Pancreas (tissue), 10 donors: Measurements from ENCODE around the gene MREG. TPM values are rescaled to one million over a fixed set of nuclear protein-coding genes. Genes with fewer than 3 reads are reported as not detected.
"Not testable (repeated sequence)": the region's sequence is repeated elsewhere in the genome, so short reads cannot be mapped to it uniquely, and the experiment has no call there.

ENCODE experiments used
- ATAC-seq, 4 donors: fragments of 200-7000 bp; cut with Tn5 transposase; one replicate each; pipeline versions ENCODE4 v1.8.0 to v1.9.1; 2020; ENCODE audit warnings: mild to moderate bottlenecking in 4 of 4, moderate library complexity in 4 of 4
- DNase-seq, 6 donors: peaks; one replicate each; pipeline ENCODE4 v3.0.0-alpha.2; 2020
- FAIRE-seq: peaks from 2 replicates; lab custom pipeline; 2012; peaks lifted over from hg19 to GRCh38; lab: Jason Lieb, UNC
- H3K27ac ChIP-seq, 4 donors: fragments of 200-600 bp; sonication (generic); 1 replicate in 3 of 4; 2 replicates in 1 of 4; pipeline versions ENCODE4 v1.5.0 to v1.8.0; 2020
- H3K27me3 ChIP-seq, 4 donors: fragments of 200-600 bp; one replicate each; pipeline ENCODE4 v1.8.0; 2021
- H3K36me3 ChIP-seq, 3 donors: fragments of 200-600 bp; sonication (generic) in 1 of 3; one replicate each; pipeline versions ENCODE4 v1.5.0 to v1.8.0; 2020 to 2021
- H3K4me1 ChIP-seq, 3 donors: fragments of 200-600 bp; one replicate each; pipeline ENCODE4 v1.8.0; 2021
- H3K4me3 ChIP-seq, 4 donors: fragments of 200-600 bp; sonication (generic) in 2 of 4; one replicate each; pipeline versions ENCODE4 v1.5.0 to v1.8.0; 2020 to 2021
- H3K9me3 ChIP-seq, 4 donors: fragments of 200-600 bp; one replicate each; pipeline ENCODE4 v1.8.0; 2021
- CTCF ChIP-seq, 4 donors: fragments of 200-600 bp; sonication (generic) in 3 of 4; IDR thresholded peaks; one replicate each; pipeline versions ENCODE4 v1.5.0 to v1.8.0; 2021; ENCODE audit warnings: antibody characterized with exemption in 4 of 4
- WGBS, 2 donors: extraction: QIAGEN DNeasy Blood & Tissue Kit; methylation state at CpG; one replicate each; pipeline ENCODE4 v1.1.7; 2013; 5-methylcytosine and 5-hydroxymethylcytosine counted together
- intact Hi-C, 3 donors: fragments of 100-400 bp; cut with DNase I; formaldehyde crosslinking; loops; one replicate each; pipeline versions ENCODE4 v1.11.1 to v1.14.2; 2022
- polyA plus RNA-seq, 2 donors: library from polyadenylated mRNA; stranded (reverse); fragments of 200-250 nt; gene quantifications; one replicate each; pipeline ENCODE4 v1.2.3, GENCODE V29; 2013
- total RNA-seq, 6 donors: library from RNA; stranded (reverse); fragmentation: NEBNext Ultra II Directional in 4 of 6; extraction: Animal tissue kit (Norgen Biotek cat#: 25700) in 4 of 6; gene quantifications; one replicate each; pipeline versions ENCODE4 v1.2.1 to v1.2.4, GENCODE V29; 2021 to 2023
- donor health status: healthy with polysubstance abuse.
- donor health status: DM: no; HTN: no; CAD: no; lungs with moderate emphysema.
- donor health status: DM: no; HTN: no; CAD: no.
- donor health status: control.
- donor health status: control.
- donor health status: Bipolar disorder and iron deficiency.
- donor health status: DM: yes; HTN: yes; CAD: no.
- donor health status: DM: no; HTN: no; CAD: no.
- donor health status: DM: no; HTN: no; CAD: no.
- donor health status: DM: yes; HTN: yes; CAD: no.

The MREG gene
- total and polyA plus RNA-seq, 8 donors, result 1.2 to 4.8 (median 2.3) TPM

GRCh38 chr2:215958257-215958656 lies 55.1 kb downstream of the MREG start:
- no peak for ATAC-seq
- no peak for DNase-seq
- Histone ChIP-seq H3K27ac (no peak overlapping the region), H3K4me1 (no peaks in the 10 kb centered on the region), H3K36me3 (no peaks in the 10 kb centered on the region), H3K4me3 (no peak overlapping the region), H3K27me3 (no peaks in the 10 kb centered on the region), H3K9me3 (no peaks in the 10 kb centered on the region)
- WGBS, 2 donors, result 87 to 92% methylated on average over 4 of the region's 4 CpGs
- TF ChIP-seq CTCF (IDR thresholded peaks at IDR 0.05), result no peak
- no peak for FAIRE-seq
- intact Hi-C loops, result no loop called here

GRCh38 chr2:215957354-215958122 lies 55.8 kb downstream of the MREG start:
- H3K36me3 ChIP-seq, intact Hi-C loops, H3K27me3 ChIP-seq, ATAC-seq, H3K27ac ChIP-seq, DNase-seq, H3K4me1 ChIP-seq, H3K4me3 ChIP-seq, H3K9me3 ChIP-seq, FAIRE-seq: not testable (repeated sequence)
- WGBS, 2 donors, result 93 to 95% methylated on average over 10 of the region's 10 CpGs

- DNase-seq, result no peak
- Histone ChIP-seq H3K4me1 (no peaks in the 10 kb centered on the region), H3K9me3 (no peaks in the 10 kb centered on the region), H3K36me3 (no peaks in the 10 kb centered on the region), H3K27ac (no peak overlapping the region), H3K4me3 (no peak overlapping the region), H3K27me3 (no peaks in the 10 kb centered on the region)
- WGBS, 2 donors, result 82 to 84% methylated on average over 4 of the region's 4 CpGs
- ATAC-seq, result peak in 1 of 4 donors; percentile 44
- intact Hi-C loops, result no loop called here
- no peak for TF ChIP-seq CTCF (IDR thresholded peaks at IDR 0.05)
- no peak for FAIRE-seq
These were observed 60.3 kb downstream of the MREG start for GRCh38 chr2:215952860-215953637.

- no peaks in the 10 kb centered on the region for H3K9me3 ChIP-seq
- no peaks in the 10 kb centered on the region for H3K27me3 ChIP-seq
- no peak for ATAC-seq
- no peak for DNase-seq
- no peaks in the 10 kb centered on the region for H3K4me1 ChIP-seq
- H3K36me3 ChIP-seq, result no peaks in the 10 kb centered on the region
- no peak overlapping the region for H3K4me3 ChIP-seq
- intact Hi-C loops, result no loop called here
- TF ChIP-seq CTCF (IDR thresholded peaks at IDR 0.05), result no peak
- FAIRE-seq, result no peak
- H3K27ac ChIP-seq, result no peak overlapping the region
- 37 to 40% methylated on average over 3 of the region's 3 CpGs for WGBS, 2 donors
These were observed 61.8 kb downstream of the MREG start for GRCh38 chr2:215951558-215951957.

- Histone ChIP-seq H3K9me3 (no peaks in the 10 kb centered on the region), H3K4me1 (no peaks in the 10 kb centered on the region), H3K27me3 (no peaks in the 10 kb centered on the region), H3K27ac (no peak overlapping the region), H3K4me3 (no peak overlapping the region), H3K36me3 (no peaks in the 10 kb centered on the region)
- intact Hi-C loops, result no loop called here
- TF ChIP-seq CTCF (IDR thresholded peaks at IDR 0.05), result peak in 2 of 4 donors; percentile 17 to 25
- 62 to 63% methylated on average over 3 of the region's 3 CpGs for WGBS, 2 donors
- FAIRE-seq (no peak), ATAC-seq (peak in 3 of 4 donors; percentile 60 to 76 (median 62)), DNase-seq (no peak)
These were observed 63.4 kb downstream of the MREG start for GRCh38 chr2:215949991-215950404.
